Testis (tissue), 2 donors: ENCODE results near the gene NECTIN2.

Experiments used
- CTCF ChIP-seq, 3 experiments: fragments of 450-650 bp in 2 of 3; fragments of 200-600 bp in 1 of 3; sonication (generic) in 1 of 3; IDR thresholded peaks; one replicate each; pipeline ENCODE4 v1.5.1; 2016 to 2019; ENCODE audit warnings: antibody characterized with exemption in 3 of 3, mild to moderate bottlenecking in 2 of 3, moderate library complexity in 1 of 3
- POLR2A ChIP-seq: fragments of 450-650 bp; IDR thresholded peaks from one replicate; pipeline ENCODE4 v1.6.1; 2017; ENCODE audit warnings: antibody characterized with exemption, mild to moderate bottlenecking, moderate library complexity

GRCh38 chr19:44883922-44884321, 37.8 kb downstream of the NECTIN2 start:
- no peak for TF ChIP-seq CTCF (IDR thresholded peaks at IDR 0.05)
- TF ChIP-seq POLR2A = no peak
